Measurements from ENCODE around the gene AKT2. TPM values are rescaled to one million over a fixed set of nuclear protein-coding genes. Genes with fewer than 3 reads are reported as not detected.

AKT2 gene
- total and polyA plus RNA-seq, 2 of the 8 experiments (the other 6 are each of a cell fraction or from before 2014, with no cell fraction given) = 151 to 183 TPM

DNA sequence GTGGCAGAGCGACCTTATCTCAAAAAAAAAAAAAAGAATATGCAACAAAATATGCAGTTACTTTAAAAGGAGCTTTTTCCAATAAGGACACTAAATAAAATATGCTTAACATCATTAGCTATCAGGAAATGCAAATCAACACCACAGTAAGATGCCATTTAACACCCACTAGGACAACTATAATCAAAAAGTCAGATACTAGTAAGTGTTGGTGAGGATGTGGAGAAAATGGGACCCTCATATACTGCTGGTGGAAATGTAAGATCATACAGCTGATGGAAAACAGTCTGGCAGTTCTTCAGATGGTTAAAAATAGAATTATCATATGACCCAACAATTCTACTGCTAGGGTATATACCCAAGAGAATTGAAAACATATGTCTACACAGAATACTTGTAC is 24.5 kb upstream of the AKT2 start:
- Histone ChIP-seq H3K18ac (ENCODE audit: extremely low read depth, low read length) (no peak overlapping the region), H4K8ac (ENCODE audit: extremely low read depth, insufficient read depth, low read length) (no peak overlapping the region), H3K14ac (ENCODE audit: insufficient read length) (no peak overlapping the region), H2BK15ac (ENCODE audit: low read length) (no peak overlapping the region), H3K9ac (replicated peaks in 1 of 4; ENCODE audit: extremely low read depth in 1 of 4, low read depth in 3 of 4, low read length in 3 of 4) (no peak overlapping the region), H3K4ac (replicated peaks; ENCODE audit: insufficient read length, low read depth, low read length) (no peak overlapping the region), H3K27ac (ENCODE audit: low read depth, low read length) (no peak overlapping the region), H3K23ac (ENCODE audit: insufficient read length) (no peak overlapping the region), H3K27me3 (replicated peaks in 1 of 4; ENCODE audit: control insufficient read depth in 3 of 4, extremely low read depth in 1 of 4, insufficient read depth in 3 of 4, low read length in 3 of 4) (no peaks in the 10 kb centered on the region), H2AFZ (ENCODE audit: low read length) (no peak overlapping the region), H3K79me2 (ENCODE audit: control insufficient read depth in 1 of 2, insufficient read depth in 2 of 2, low read length in 2 of 2) (no peaks in the 10 kb centered on the region), H3K4me1 (replicated peaks in 1 of 4; ENCODE audit: control insufficient read depth in 3 of 4, insufficient read depth in 4 of 4, low read length in 3 of 4) (no peaks in the 10 kb centered on the region), H2AK5ac (ENCODE audit: low read depth, low read length) (no peak overlapping the region), H3K9me3 (ENCODE audit: insufficient read depth in 2 of 2, low read depth in 1 of 2, low read length in 1 of 2) (no peaks in the 10 kb centered on the region), H2BK120ac (replicated peaks; ENCODE audit: low read depth, low read length) (no peak overlapping the region), H2BK20ac (ENCODE audit: low read length) (no peak overlapping the region), H3K4me2 (ENCODE audit: insufficient read depth in 1 of 2, low read depth in 2 of 2, low read length in 2 of 2) (no peak overlapping the region), H3K79me1 (ENCODE audit: low read depth, low read length) (no peaks in the 10 kb centered on the region), H3K36me3 (ENCODE audit: control insufficient read depth in 2 of 4, insufficient read depth in 4 of 4, low read length in 3 of 4) (no peaks in the 10 kb centered on the region), H4K5ac (ENCODE audit: insufficient read length, low read depth, low read length) (no peak overlapping the region), H3K56ac (replicated peaks; ENCODE audit: insufficient read length, low read depth, low read length) (no peak overlapping the region), H3K4me3 (ENCODE audit: extremely low read depth in 1 of 4, insufficient read depth in 2 of 4, low read depth in 3 of 4, low read length in 4 of 4) (no peak overlapping the region), H2BK5ac (ENCODE audit: low read depth, low read length) (no peak overlapping the region), H2BK12ac (ENCODE audit: low read depth, low read length) (no peak overlapping the region), H3K23me2 (ENCODE audit: low read depth, low read length) (no peaks in the 10 kb centered on the region), H4K20me1 (replicated peaks in 1 of 2; ENCODE audit: control insufficient read depth in 1 of 2, insufficient read depth in 2 of 2, low read length in 2 of 2) (no peaks in the 10 kb centered on the region), H4K91ac (replicated peaks; ENCODE audit: insufficient read length, low read length) (no peak overlapping the region)
- FAIRE-seq (no peak), DNase-seq (ENCODE audit: low read depth in 1 of 2, low spot score in 2 of 2) (no peak)
- POLR2A ChIA-PET (ENCODE audit: partially characterized antibody) = interaction anchor here (0.6 kb wide), 2 partner anchors 26 to 430 kb away, joined by 3 to 4 read pairs; no protein-coding TSS in a partner anchor
- CTCF ChIA-PET (ENCODE audit: partially characterized antibody) = no interaction called here
- no peak for TF ChIP-seq ASH2L (IDR thresholded peaks at IDR 0.05; ENCODE audit: low read length)
- no peak for TF ChIP-seq EGR1 (IDR thresholded peaks at IDR 0.05; ENCODE audit: borderline replicate concordance, low read depth, low read length)
- TF ChIP-seq CTBP2 (IDR thresholded peaks at IDR 0.05; ENCODE audit: borderline replicate concordance, insufficient read depth, insufficient read length, low read length) = no peak
- no peak for TF ChIP-seq TAF1 (IDR thresholded peaks at IDR 0.05; ENCODE audit: low read depth, low read length)
- no peak for TF ChIP-seq TCF12 (IDR thresholded peaks at IDR 0.05; ENCODE audit: low read depth, low read length)
- TF ChIP-seq CHD1 (IDR thresholded peaks at IDR 0.05; ENCODE audit: low read depth, low read length) = no peak
- TF ChIP-seq TEAD4 (IDR thresholded peaks at IDR 0.05; ENCODE audit: low read depth, low read length) = no peak
- TF ChIP-seq, protein P1, sequence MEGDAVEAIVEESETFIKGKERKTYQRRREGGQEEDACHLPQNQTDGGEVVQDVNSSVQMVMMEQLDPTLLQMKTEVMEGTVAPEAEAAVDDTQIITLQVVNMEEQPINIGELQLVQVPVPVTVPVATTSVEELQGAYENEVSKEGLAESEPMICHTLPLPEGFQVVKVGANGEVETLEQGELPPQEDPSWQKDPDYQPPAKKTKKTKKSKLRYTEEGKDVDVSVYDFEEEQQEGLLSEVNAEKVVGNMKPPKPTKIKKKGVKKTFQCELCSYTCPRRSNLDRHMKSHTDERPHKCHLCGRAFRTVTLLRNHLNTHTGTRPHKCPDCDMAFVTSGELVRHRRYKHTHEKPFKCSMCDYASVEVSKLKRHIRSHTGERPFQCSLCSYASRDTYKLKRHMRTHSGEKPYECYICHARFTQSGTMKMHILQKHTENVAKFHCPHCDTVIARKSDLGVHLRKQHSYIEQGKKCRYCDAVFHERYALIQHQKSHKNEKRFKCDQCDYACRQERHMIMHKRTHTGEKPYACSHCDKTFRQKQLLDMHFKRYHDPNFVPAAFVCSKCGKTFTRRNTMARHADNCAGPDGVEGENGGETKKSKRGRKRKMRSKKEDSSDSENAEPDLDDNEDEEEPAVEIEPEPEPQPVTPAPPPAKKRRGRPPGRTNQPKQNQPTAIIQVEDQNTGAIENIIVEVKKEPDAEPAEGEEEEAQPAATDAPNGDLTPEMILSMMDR (IDR thresholded peaks at IDR 0.05; ENCODE audit: control extremely low read depth in 1 of 3, insufficient read depth in 1 of 3, low read depth in 1 of 3, low read length in 3 of 3) = no peak
- TF ChIP-seq SIN3A (conservative IDR thresholded peaks at IDR 0.05 in 1 of 2, IDR thresholded peaks at IDR 0.05 in 1 of 2; ENCODE audit: low read depth in 1 of 2, low read length in 2 of 2) = no peak
- TF ChIP-seq, protein P2, sequence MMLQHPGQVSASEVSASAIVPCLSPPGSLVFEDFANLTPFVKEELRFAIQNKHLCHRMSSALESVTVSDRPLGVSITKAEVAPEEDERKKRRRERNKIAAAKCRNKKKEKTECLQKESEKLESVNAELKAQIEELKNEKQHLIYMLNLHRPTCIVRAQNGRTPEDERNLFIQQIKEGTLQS (IDR thresholded peaks at IDR 0.05; ENCODE audit: insufficient read depth, low read depth, low read length) = no peak
- WGBS, 2 experiments (ENCODE audit: extremely low coverage in 1 of 2, insufficient coverage in 1 of 2, insufficient read length in 1 of 2, insufficient replicate concordance in 2 of 2, low coverage in 1 of 2, low lambda C conversion rate in 2 of 2, missing lambda C conversion rate in 1 of 2) = 89% methylated on average over 1 of the region's 1 CpG; no CpG with 5 or more reads in 1 of the 2 experiments

Measured in H1 (cell line).